A549 treated with Hydrocortisone at 1 μM for 4 hours (cell line): Measurements from ENCODE around the gene FOXN3. TPM values are rescaled to one million over a fixed set of nuclear protein-coding genes. Genes with fewer than 3 reads are reported as not detected.

Experiments used
- total RNA-seq: library from RNA; stranded (reverse); fragments of 200-300 nt; extraction: Qiagen RNA extraction; gene quantifications from 5 replicates; pipeline ENCODE4 v1.2.3, GENCODE V29; 2022

FOXN3 gene, protein sequence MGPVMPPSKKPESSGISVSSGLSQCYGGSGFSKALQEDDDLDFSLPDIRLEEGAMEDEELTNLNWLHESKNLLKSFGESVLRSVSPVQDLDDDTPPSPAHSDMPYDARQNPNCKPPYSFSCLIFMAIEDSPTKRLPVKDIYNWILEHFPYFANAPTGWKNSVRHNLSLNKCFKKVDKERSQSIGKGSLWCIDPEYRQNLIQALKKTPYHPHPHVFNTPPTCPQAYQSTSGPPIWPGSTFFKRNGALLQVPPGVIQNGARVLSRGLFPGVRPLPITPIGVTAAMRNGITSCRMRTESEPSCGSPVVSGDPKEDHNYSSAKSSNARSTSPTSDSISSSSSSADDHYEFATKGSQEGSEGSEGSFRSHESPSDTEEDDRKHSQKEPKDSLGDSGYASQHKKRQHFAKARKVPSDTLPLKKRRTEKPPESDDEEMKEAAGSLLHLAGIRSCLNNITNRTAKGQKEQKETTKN
- 3.5 to 6.7 TPM (median 5.5 TPM) in 5 replicates for total RNA-seq

DNA sequence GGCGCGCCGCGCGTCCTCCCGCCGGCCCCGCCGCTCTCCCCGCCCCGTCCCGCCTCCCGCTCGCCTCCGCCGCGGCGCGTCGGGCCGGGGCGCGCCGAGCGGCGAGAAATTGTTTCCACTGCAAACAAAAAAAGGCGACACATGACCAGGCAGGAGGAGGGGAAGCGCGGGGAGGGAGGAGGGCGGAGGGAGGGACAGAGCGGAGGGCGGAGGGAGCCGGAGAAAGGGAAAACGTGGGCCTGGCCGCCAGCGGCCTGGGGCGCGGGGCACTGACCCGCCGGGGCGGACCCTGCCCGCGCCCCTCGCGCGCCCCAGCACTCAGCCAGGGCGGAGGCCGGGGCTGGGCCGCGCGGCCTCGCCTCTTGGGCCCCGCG lies at the start of gene FOXN3:
TSS of gene FOXN3 (minus strand) at position 143 of the 374 bp plus-strand sequence. CDS start 4,757 bp downstream, outside the sequence.

